GDM1 (cell line): Measurements from ENCODE around the gene NKX6-1.

Experiments used
- DNase-seq: peaks from one replicate; lab custom pipeline; 2025; lab: John Stamatoyannopoulos, UW

NKX6-1 gene

DNA sequence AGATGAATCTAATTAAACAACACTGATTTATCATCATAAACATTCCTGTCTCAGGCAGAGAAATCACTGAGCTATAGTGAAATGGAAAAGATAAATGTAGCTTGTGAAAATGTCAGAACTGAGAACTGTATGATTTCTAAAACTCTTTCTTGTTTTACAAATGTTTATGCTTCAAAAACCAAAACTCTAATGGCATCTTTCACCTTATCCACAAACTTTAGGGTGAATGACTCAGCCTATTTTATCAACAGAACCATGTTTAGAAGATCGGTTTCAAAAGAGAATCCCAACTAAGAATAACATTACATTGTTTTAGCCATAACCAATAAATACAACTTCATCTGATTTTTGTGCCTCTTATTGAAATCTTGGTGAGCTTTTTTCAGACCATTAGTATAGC lies 21.4 kb downstream of the NKX6-1 start:
- no peak for DNase-seq

DNA sequence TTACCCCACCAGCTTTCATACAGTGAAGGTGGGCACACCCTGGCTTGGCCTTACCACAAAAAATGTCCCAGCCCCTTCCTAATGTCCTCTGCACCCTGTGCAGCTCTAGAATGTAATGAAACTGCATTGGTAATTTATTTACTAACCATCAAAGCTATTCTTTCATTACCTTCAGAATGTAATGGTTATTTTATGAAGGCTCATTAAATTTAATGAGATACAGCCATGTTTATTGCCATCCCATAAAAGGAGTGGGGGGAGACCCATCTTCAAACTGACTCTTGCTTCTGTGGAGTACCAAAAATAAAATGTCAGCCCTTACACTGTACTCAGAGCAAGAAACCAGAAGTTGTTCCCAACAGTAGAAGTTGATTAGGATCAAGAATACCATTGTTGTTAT lies 25.0 kb downstream of the NKX6-1 start:
- no peak for DNase-seq

DNA sequence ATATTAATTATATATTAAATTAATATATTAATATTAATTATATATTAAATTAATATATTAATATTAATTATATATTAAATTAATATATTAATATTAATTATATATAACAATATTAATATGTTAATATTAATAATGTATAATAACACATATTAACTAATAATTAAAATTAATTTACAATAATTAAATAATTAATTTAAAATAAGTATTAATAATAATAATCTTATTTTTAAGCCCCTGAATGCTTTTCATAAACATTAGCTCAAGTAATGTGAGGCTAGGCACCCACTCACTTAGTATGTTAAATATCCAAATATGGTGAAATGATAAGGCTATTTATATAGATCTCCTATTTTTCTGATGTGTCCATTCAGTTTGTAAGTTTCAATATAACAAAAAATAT lies 26.9 kb downstream of the NKX6-1 start:
- no peak for DNase-seq

DNA sequence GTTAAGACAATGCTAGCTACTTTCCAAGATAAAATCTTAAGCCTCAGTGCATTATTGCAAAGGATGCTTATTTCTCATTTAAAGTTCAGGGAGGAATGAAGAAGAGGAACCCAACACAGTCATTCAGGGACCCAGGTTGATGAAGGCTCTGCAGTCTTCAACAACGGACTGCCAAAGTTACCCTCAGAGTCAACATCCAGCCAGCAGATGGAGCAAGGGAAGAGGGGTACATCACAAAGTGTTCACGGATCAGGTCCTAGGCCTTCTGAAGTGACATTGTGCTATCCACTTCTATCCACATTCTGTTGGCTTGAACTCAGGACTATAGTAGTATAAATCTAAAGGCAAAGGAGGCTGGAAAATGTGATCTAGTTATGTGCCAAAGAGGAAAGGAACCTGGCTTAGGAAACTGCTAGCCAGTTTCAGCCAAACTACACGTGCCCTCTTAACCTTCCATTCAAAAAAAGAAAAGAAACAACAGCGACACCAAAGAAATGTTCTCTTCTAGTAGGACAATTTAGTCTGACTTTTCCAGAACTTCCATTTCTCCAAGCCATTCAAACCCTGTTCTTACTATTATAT lies 28.8 kb downstream of the NKX6-1 start:
- no peak for DNase-seq

DNA sequence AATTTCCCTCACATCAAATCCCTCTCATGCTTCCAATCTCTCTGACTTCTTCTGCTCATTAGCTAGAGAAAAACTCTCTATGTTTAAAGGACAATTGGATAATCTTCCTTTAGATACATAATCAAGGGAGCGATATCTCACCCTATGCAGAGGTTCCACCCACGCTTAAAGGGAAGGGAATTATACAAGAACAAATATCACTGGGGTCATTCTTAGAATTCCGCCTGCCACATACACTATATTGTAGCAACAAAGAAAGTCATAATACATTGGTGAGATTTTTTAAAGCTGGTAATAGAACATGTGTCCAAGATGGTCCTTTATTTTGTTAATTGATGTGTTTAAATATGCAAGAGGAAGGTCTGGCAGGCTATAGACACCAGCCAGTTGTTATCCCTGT lies 31.5 kb downstream of the NKX6-1 start:
- DNase-seq = no peak

DNA sequence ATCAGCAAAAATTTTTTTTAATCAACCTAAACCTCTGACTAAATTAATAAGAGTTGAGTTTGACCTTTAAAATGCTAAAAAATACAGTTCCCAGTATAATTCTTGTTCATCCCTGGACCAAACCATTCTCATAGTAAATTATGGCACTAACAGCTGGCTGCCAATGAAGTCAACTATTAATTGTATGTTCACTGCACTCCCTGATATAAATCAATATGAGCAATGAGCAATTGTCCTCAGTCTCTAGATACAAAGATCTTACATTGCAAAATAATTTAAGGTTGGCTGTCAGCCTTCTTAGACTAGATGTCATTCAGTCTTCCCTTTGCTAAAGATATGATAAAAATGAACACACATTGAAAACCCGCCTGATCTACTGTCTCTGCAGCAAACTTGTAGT lies 39.3 kb downstream of the NKX6-1 start:
- no peak for DNase-seq

DNA sequence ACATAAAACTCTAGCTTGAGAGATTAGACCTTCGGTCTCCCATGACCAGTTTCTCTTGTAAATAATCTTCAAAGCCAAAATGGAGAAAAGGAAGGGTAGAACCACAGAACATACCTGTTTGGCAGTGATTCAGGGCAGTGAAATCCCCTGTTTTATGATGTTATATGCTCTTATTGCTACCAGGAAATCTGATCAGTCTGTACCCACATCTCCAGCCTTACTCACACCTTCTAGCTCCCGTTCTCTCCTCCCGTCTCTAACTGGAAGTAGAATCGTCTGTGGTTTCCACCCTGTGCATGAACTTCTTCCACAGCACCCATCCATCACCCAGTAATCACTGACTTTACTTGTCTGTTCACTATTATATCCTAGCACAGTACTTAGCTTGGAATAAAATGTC lies 42.9 kb downstream of the NKX6-1 start:
- no peak for DNase-seq

DNA sequence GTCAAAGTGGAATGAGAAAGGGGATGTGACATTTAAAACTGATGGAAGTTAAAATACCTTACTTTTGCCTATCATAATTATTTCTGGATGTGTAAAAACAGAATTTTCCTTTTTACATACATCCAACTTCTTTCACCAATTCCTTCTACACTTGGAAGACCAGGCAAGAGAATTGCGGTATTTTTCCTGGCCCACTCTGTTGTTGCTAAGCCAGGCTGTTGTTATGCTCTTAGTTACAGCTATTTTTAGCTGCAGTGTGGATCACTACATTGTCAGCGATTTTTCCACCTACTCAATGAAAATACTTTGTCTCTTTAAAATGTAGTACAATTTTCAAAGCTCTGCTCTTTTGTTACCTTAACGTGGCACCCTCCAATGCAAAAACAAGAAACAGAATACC lies 43.4 kb downstream of the NKX6-1 start:
- DNase-seq = no peak

DNA sequence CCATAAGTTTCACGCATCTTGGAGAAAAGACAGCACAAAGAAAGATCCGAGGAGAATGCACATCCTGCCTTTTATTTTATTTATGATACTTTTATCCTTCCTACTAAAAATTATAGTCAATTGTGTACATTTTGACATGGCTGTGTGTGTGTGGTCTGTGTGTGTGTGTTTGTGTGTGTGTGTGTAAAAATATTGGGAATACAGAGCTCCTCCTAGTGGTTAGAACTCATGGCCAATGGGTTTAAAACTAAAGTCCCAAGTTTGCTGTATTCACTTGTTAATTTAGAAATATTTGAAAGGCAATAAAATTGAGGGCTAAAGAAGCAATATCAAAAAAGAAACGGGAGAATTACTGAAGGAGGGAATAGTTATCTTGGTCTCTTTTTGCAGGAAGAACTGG lies 47.5 kb downstream of the NKX6-1 start:
- DNase-seq = no peak

DNA sequence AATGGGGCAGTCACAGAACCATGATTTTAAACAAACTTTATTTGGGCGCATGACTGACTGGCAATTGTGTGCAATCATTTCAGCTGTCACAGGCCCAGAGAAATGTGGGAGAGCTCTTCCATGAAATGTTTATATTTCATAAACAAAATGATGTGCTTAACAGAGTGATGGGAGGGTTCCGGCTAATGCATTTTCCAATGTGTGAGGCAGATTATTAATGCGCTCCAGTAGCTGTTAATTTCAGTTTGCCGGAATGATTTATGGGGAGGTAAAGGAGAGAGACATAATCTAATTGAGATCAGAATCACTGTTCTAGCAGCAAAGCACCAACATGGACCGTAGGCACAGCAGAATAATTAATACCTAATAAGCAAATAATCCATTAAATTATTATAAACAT lies 55.6 kb downstream of the NKX6-1 start:
- no peak for DNase-seq

DNA sequence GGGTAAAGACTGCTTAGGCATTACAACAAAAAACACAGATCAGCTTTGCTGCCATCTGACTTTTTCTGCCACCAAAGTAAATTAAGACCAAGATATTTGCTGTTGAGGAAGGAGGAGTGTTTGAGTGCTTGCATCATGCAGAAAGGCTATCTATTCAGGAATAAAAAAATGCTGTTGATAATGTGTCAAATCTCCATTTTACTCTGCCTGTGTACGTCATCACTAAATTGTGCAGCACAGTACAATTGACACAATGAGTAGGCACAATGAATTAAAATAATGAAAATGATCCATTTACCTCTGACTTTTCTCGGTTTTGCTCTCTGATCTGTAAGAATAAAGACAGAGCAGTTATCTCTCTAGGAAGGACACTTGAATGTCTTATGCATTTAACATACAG lies 56.3 kb downstream of the NKX6-1 start:
- no peak for DNase-seq
